Astrocyte (in vitro differentiated cells and primary cell): ENCODE measurements around the gene ZBTB47.

Experiments used
- CTCF ChIP-seq: IDR thresholded peaks from 2 replicates; pipeline ENCODE4 v1.5.1; 2011; ENCODE audit warnings: low read depth, mild to moderate bottlenecking, inconsistent platforms, low read length, moderate library complexity; ENCODE audit not compliant: insufficient read depth
- EZH2 ChIP-seq: IDR thresholded peaks from 2 replicates; pipeline ENCODE4 v1.6.1; 2012; ENCODE audit warnings: mild to moderate bottlenecking, low read length, inconsistent platforms; ENCODE audit not compliant: insufficient read depth

GRCh38 chr3:42684632-42685362, 31.3 kb downstream of the ZBTB47 start:
- TF ChIP-seq CTCF (no peak), EZH2 (no peak)
